Measurements from ENCODE around the gene PTPRF.

The PTPRF gene

DNA sequence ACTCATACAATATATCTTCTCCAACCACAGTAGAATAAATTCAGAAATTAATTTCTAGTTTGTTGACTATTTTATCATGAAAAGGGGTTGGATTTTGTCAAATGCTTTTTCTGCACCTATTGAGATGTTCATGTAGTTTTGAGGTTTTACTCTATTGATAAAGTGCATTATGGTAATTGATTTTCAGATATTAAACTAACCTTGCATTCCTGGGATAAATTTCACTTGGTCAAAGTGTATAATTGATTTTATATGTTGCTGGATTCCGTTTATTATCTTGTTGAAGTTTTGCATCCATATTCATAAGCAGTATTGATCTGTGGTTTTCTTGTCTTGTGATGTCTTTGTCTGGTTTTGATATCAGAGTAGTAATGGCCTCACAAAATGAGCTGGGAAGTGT, 42.5 kb upstream of the PTPRF start:
- Histone ChIP-seq H3K9me3 (replicated peaks in 1 of 2; ENCODE audit: control insufficient read depth in 2 of 2, insufficient read depth in 1 of 2, low read depth in 1 of 2, low read length in 2 of 2) (peaks cover 5 to 12% of the 10 kb centered on the region in 2 donors), H2BK120ac (ENCODE audit: low read depth, low read length) (no peak overlapping the region), H3K14ac (ENCODE audit: low read length) (no peak overlapping the region), H4K8ac (ENCODE audit: low read depth, low read length) (no peak overlapping the region), H4K91ac (ENCODE audit: low read depth, low read length, poor library complexity) (no peak overlapping the region), H3K4ac (ENCODE audit: low read length) (no peak overlapping the region), H3K27me3 (ENCODE audit: control insufficient read depth in 3 of 3, insufficient read depth in 3 of 3, low read depth in 1 of 3, low read length in 3 of 3) (no peaks in the 10 kb centered on the region), H3K36me3 (replicated peaks in 1 of 2; ENCODE audit: control insufficient read depth in 2 of 2, insufficient read depth in 2 of 2, low read length in 2 of 2) (no peaks in the 10 kb centered on the region), H3K4me2 (ENCODE audit: insufficient read depth, low read length, poor library complexity, severe bottlenecking) (no peak overlapping the region), H2BK12ac (ENCODE audit: low read length) (no peak overlapping the region), H3K18ac (ENCODE audit: low read length) (no peak overlapping the region), H3K23ac (ENCODE audit: low read depth, low read length, poor library complexity) (no peak overlapping the region), H2BK15ac (ENCODE audit: low read length) (no peak overlapping the region), H3K79me1 (ENCODE audit: low read depth, low read length) (no peaks in the 10 kb centered on the region), H2AK5ac (ENCODE audit: low read depth, low read length) (no peak overlapping the region), H3K9ac (ENCODE audit: low read depth, low read length, poor library complexity) (no peak overlapping the region), H3K4me1 (ENCODE audit: control insufficient read depth in 2 of 2, insufficient read depth in 1 of 2, low read depth in 1 of 2, low read length in 2 of 2) (no peaks in the 10 kb centered on the region), H2BK5ac (ENCODE audit: low read length) (no peak overlapping the region), H2AFZ (ENCODE audit: low read length) (no peak overlapping the region), H3K4me3 (ENCODE audit: low read length in 2 of 2) (no peak overlapping the region), H3K27ac (replicated peaks; ENCODE audit: low read length) (no peak overlapping the region)
- no CpG with 5 or more reads among the region's 1 CpG for WGBS, 2 donors (ENCODE audit: extremely low coverage in 2 of 2, insufficient read length in 2 of 2, insufficient replicate concordance in 1 of 2)
- DNase-seq (ENCODE audit: low spot score) = no peak

DNA sequence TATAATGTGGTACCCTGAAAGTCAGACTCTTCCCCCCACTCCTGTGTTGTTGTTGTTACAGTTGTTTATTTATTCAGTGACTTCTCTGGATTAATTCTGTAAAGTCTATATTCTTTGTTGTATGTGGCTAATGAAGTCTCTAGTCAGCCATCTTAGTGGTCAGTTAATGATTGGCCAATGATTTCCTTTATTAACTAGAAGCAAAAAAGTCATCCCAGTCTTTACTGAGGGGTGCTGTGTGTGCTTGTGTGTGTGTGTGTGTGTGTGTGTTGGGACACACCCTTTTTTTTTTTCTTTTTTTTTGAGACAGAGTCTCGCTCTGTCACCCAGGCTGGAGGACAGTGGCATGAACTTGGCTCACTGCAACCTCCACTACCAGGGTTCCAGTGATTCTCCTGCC, 39.6 kb upstream of the PTPRF start:
- H2BK12ac ChIP-seq (ENCODE audit: low read length) = no peak overlapping the region
- no peak overlapping the region for H2BK5ac ChIP-seq (ENCODE audit: low read length)
- no peak overlapping the region for H2BK15ac ChIP-seq (ENCODE audit: low read length)
- H3K4ac ChIP-seq (ENCODE audit: low read length) = no peak overlapping the region
- no peak overlapping the region for H2BK120ac ChIP-seq (ENCODE audit: low read depth, low read length)
- H3K27ac ChIP-seq (replicated peaks; ENCODE audit: low read length) = no peak overlapping the region
- H3K27me3 ChIP-seq (ENCODE audit: control insufficient read depth in 3 of 3, insufficient read depth in 3 of 3, low read depth in 1 of 3, low read length in 3 of 3) = no peaks in the 10 kb centered on the region
- H3K4me3 ChIP-seq (ENCODE audit: low read length in 2 of 2) = no peak overlapping the region
- no peak for DNase-seq (ENCODE audit: low spot score)
- no peak overlapping the region for H3K18ac ChIP-seq (ENCODE audit: low read length)
- H3K36me3 ChIP-seq (replicated peaks in 1 of 2; ENCODE audit: control insufficient read depth in 2 of 2, insufficient read depth in 2 of 2, low read length in 2 of 2) = no peaks in the 10 kb centered on the region
- no peak overlapping the region for H2AFZ ChIP-seq (ENCODE audit: low read length)
- no peak overlapping the region for H4K8ac ChIP-seq (ENCODE audit: low read depth, low read length)
- H3K4me2 ChIP-seq (ENCODE audit: insufficient read depth, low read length, poor library complexity, severe bottlenecking) = no peak overlapping the region
- no peak overlapping the region for H3K9ac ChIP-seq (ENCODE audit: low read depth, low read length, poor library complexity)
- H3K9me3 ChIP-seq (replicated peaks in 1 of 2; ENCODE audit: control insufficient read depth in 2 of 2, insufficient read depth in 1 of 2, low read depth in 1 of 2, low read length in 2 of 2) = peaks cover 5 to 12% of the 10 kb centered on the region in 2 donors
- H2AK5ac ChIP-seq (ENCODE audit: low read depth, low read length) = no peak overlapping the region
- no CpG with 5 or more reads among the region's 1 CpG for WGBS, 2 donors (ENCODE audit: extremely low coverage in 2 of 2, insufficient read length in 2 of 2, insufficient replicate concordance in 1 of 2)
- H3K14ac ChIP-seq (ENCODE audit: low read length) = no peak overlapping the region
- no peak overlapping the region for H4K91ac ChIP-seq (ENCODE audit: low read depth, low read length, poor library complexity)
- no peaks in the 10 kb centered on the region for H3K79me1 ChIP-seq (ENCODE audit: low read depth, low read length)
- H3K23ac ChIP-seq (ENCODE audit: low read depth, low read length, poor library complexity) = no peak overlapping the region
- H3K4me1 ChIP-seq (ENCODE audit: control insufficient read depth in 2 of 2, insufficient read depth in 1 of 2, low read depth in 1 of 2, low read length in 2 of 2) = peaks cover 0 to 4% of the 10 kb centered on the region in 2 donors

DNA sequence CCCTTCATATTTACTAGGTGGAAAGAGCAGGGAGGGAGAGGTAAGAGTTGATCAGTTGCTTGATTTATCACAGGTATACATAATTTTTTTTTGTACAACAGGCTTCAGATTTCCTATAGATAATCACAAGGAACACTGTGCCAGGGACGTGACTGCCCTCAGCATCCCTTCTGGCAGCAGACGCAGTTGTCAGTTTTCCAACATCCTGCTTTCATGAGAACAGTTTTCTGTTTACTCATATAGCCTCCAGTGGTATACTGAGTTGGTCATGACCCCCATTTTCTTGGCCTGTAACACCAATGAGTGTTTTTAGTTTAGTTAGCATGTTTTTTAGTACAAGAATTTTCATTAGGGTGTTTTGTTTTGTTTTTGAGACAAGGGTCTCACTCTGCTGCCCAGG, 37.9 kb upstream of the PTPRF start:
- Histone ChIP-seq H3K79me1 (ENCODE audit: low read depth, low read length) (no peaks in the 10 kb centered on the region), H4K91ac (ENCODE audit: low read depth, low read length, poor library complexity) (no peak overlapping the region), H3K27me3 (ENCODE audit: control insufficient read depth in 3 of 3, insufficient read depth in 3 of 3, low read depth in 1 of 3, low read length in 3 of 3) (no peaks in the 10 kb centered on the region), H2BK15ac (ENCODE audit: low read length) (no peak overlapping the region), H3K18ac (ENCODE audit: low read length) (no peak overlapping the region), H2BK5ac (ENCODE audit: low read length) (no peak overlapping the region), H2AFZ (ENCODE audit: low read length) (no peak overlapping the region), H2BK120ac (ENCODE audit: low read depth, low read length) (no peak overlapping the region), H3K23ac (ENCODE audit: low read depth, low read length, poor library complexity) (no peak overlapping the region), H3K9ac (ENCODE audit: low read depth, low read length, poor library complexity) (no peak overlapping the region), H2AK5ac (ENCODE audit: low read depth, low read length) (no peak overlapping the region), H3K4ac (ENCODE audit: low read length) (no peak overlapping the region), H3K9me3 (replicated peaks in 1 of 2; ENCODE audit: control insufficient read depth in 2 of 2, insufficient read depth in 1 of 2, low read depth in 1 of 2, low read length in 2 of 2) (peaks cover 5 to 12% of the 10 kb centered on the region in 2 donors), H4K8ac (ENCODE audit: low read depth, low read length) (no peak overlapping the region), H3K27ac (replicated peaks; ENCODE audit: low read length) (no peak overlapping the region), H3K4me2 (ENCODE audit: insufficient read depth, low read length, poor library complexity, severe bottlenecking) (no peak overlapping the region), H3K4me3 (ENCODE audit: low read length in 2 of 2) (no peak overlapping the region), H3K4me1 (ENCODE audit: control insufficient read depth in 2 of 2, insufficient read depth in 1 of 2, low read depth in 1 of 2, low read length in 2 of 2) (peaks cover 0 to 4% of the 10 kb centered on the region in 2 donors), H2BK12ac (ENCODE audit: low read length) (no peak overlapping the region), H3K14ac (ENCODE audit: low read length) (no peak overlapping the region), H3K36me3 (replicated peaks in 1 of 2; ENCODE audit: control insufficient read depth in 2 of 2, insufficient read depth in 2 of 2, low read length in 2 of 2) (no peaks in the 10 kb centered on the region)
- no CpG with 5 or more reads among the region's 2 CpGs for WGBS, 2 donors (ENCODE audit: extremely low coverage in 2 of 2, insufficient read length in 2 of 2, insufficient replicate concordance in 1 of 2)
- DNase-seq (ENCODE audit: low spot score) = no peak

DNA sequence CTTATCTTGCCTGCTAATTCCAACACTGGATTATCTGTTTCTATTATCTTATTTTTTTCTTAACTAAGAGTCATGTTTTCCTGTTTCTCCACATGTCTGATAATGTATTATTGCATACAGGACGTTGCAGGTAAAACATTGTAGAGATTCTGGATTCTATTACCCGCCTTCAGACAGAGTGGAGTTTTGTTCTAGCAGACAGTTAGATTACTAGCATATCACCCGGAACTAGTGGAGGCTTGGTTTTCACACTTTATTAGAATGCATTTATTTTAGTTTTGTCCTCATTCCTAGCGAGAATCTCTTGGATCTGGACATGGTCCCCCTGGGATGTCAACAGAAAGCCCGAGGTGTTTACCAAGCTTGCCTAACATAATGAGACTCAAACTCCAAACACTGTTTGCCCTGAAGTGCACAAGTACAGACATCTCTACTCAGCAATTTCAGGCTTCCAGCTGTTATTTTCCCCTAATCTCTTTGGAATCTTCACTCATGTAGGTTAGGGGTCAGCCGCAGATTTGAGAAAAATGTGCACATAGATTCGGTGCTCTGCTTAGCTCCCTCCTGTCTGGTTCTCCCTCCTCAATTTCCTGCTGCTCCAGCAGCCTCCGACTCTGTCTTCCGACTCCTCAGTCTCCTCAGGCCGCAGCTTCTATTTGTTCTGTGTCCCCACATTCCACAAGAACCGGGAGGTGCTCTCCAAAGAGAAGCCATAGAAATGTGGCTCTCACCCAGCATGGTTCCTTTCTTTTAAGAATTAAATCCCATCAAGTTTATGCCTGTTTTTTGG, 36.8 kb upstream of the PTPRF start:
- no peak overlapping the region for H4K91ac ChIP-seq (ENCODE audit: low read depth, low read length, poor library complexity)
- H3K9me3 ChIP-seq (replicated peaks in 1 of 2; ENCODE audit: control insufficient read depth in 2 of 2, insufficient read depth in 1 of 2, low read depth in 1 of 2, low read length in 2 of 2) = peaks cover 5 to 8% of the 10 kb centered on the region in 2 donors
- no CpG with 5 or more reads among the region's 11 CpGs for WGBS, 2 donors (ENCODE audit: extremely low coverage in 2 of 2, insufficient read length in 2 of 2, insufficient replicate concordance in 1 of 2)
- peak overlapping the region; percentile 82 for H2AFZ ChIP-seq (ENCODE audit: low read length)
- no peak overlapping the region for H3K9ac ChIP-seq (ENCODE audit: low read depth, low read length, poor library complexity)
- H3K18ac ChIP-seq (ENCODE audit: low read length) = no peak overlapping the region
- H2BK5ac ChIP-seq (ENCODE audit: low read length) = no peak overlapping the region
- no peak overlapping the region for H2BK12ac ChIP-seq (ENCODE audit: low read length)
- no peak overlapping the region for H3K27ac ChIP-seq (replicated peaks; ENCODE audit: low read length)
- no peaks in the 10 kb centered on the region for H3K79me1 ChIP-seq (ENCODE audit: low read depth, low read length)
- peaks cover 0 to 4% of the 10 kb centered on the region in 2 donors for H3K4me1 ChIP-seq (ENCODE audit: control insufficient read depth in 2 of 2, insufficient read depth in 1 of 2, low read depth in 1 of 2, low read length in 2 of 2)
- no peak overlapping the region for H3K4me3 ChIP-seq (ENCODE audit: low read length in 2 of 2)
- no peak overlapping the region for H3K4ac ChIP-seq (ENCODE audit: low read length)
- no peak overlapping the region for H2BK15ac ChIP-seq (ENCODE audit: low read length)
- no peak overlapping the region for H4K8ac ChIP-seq (ENCODE audit: low read depth, low read length)
- H3K27me3 ChIP-seq (ENCODE audit: control insufficient read depth in 3 of 3, insufficient read depth in 3 of 3, low read depth in 1 of 3, low read length in 3 of 3) = no peaks in the 10 kb centered on the region
- H3K23ac ChIP-seq (ENCODE audit: low read depth, low read length, poor library complexity) = no peak overlapping the region
- no peak overlapping the region for H2BK120ac ChIP-seq (ENCODE audit: low read depth, low read length)
- DNase-seq (ENCODE audit: low spot score) = peak; percentile 40
- H2AK5ac ChIP-seq (ENCODE audit: low read depth, low read length) = no peak overlapping the region
- no peak overlapping the region for H3K4me2 ChIP-seq (ENCODE audit: insufficient read depth, low read length, poor library complexity, severe bottlenecking)
- no peak overlapping the region for H3K14ac ChIP-seq (ENCODE audit: low read length)
- no peaks in the 10 kb centered on the region for H3K36me3 ChIP-seq (replicated peaks in 1 of 2; ENCODE audit: control insufficient read depth in 2 of 2, insufficient read depth in 2 of 2, low read length in 2 of 2)
